IMR-90 (cell line): ENCODE results near the gene IQCM. TPM values are rescaled to one million over a fixed set of nuclear protein-coding genes. Genes with fewer than 3 reads are reported as not detected.

Experiments
- ATAC-seq: fragments of 200-7000 bp; cut with Tn5 transposase; 2 replicates; pipeline ENCODE4 v1.9.1; 2020; ENCODE audit warnings: low read depth, mild to moderate bottlenecking, moderate library complexity
- BruUV-seq: library from RNA; stranded (reverse); fragments of 400-500 nt; replicated peaks from 2 replicates; lab custom pipeline; 2021; lab: Mats Ljungman, UMichigan
- CTCF ChIA-PET: fragments of 300-600 bp; formaldehyde crosslinking; extraction: SDS; loops from one replicate; lab custom pipeline; 2021; ENCODE audit warnings: antibody characterized with exemption; lab: Yijun Ruan, JAX
- POLR2A ChIA-PET: fragments of 300-600 bp; sonication (Branson Sonifier 250); formaldehyde crosslinking; loops from one replicate; lab custom pipeline; 2022; ENCODE audit warnings: antibody characterized with exemption; ENCODE audit not compliant: unreplicated experiment; lab: Charles Lee
- DNase-seq: peaks from one replicate; pipeline ENCODE4 v3.0.0; 2013
- H2AFZ ChIP-seq: replicated peaks from 2 replicates; pipeline ENCODE3; 2013; ENCODE audit warnings: low read length, mild to moderate bottlenecking; ENCODE audit not compliant: poor library complexity
- H2AK5ac ChIP-seq: 2 replicates; pipeline ENCODE4 v1.6.1; 2013; ENCODE audit warnings: low read depth, low read length, inconsistent platforms
- H2AK9ac ChIP-seq: replicated peaks from 2 replicates; pipeline ENCODE3; 2013; ENCODE audit warnings: mild to moderate bottlenecking, low read depth, low read length, moderate library complexity; ENCODE audit not compliant: poor library complexity
- H2BK120ac ChIP-seq: 2 replicates; pipeline ENCODE4 v1.6.1; 2013; ENCODE audit warnings: low read depth, low read length, inconsistent platforms
- H2BK15ac ChIP-seq: 3 replicates; pipeline ENCODE4 v1.6.1; 2013; ENCODE audit warnings: low read depth, low read length, inconsistent platforms
- H2BK20ac ChIP-seq: 2 replicates; pipeline ENCODE4 v1.6.1; 2013; ENCODE audit warnings: low read depth, mild to moderate bottlenecking, inconsistent platforms, low read length, moderate library complexity
- H2BK5ac ChIP-seq: 2 replicates; pipeline ENCODE4 v1.6.1; 2013; ENCODE audit warnings: mild to moderate bottlenecking, low read depth, low read length, inconsistent platforms; ENCODE audit not compliant: poor library complexity, severe bottlenecking
- H3K14ac ChIP-seq: replicated peaks from 2 replicates; pipeline ENCODE4 v1.6.1; 2013; ENCODE audit warnings: low read depth, low read length, inconsistent platforms
- H3K18ac ChIP-seq: 2 replicates; pipeline ENCODE4 v1.6.1; 2013; ENCODE audit warnings: low read depth, low read length, control low read depth
- H3K23ac ChIP-seq: 2 replicates; pipeline ENCODE4 v1.6.1; 2013; ENCODE audit warnings: low read depth, low read length, inconsistent platforms
- H3K27ac ChIP-seq: 2 replicates; pipeline ENCODE4 v1.5.1; 2013; ENCODE audit warnings: mild to moderate bottlenecking, control low read depth, low read length; ENCODE audit not compliant: insufficient read depth
- H3K27me3 ChIP-seq: 2 replicates; pipeline ENCODE4 v1.6.1; 2013; ENCODE audit warnings: low read length; ENCODE audit not compliant: control insufficient read depth, insufficient read depth
- H3K36me3 ChIP-seq: 2 replicates; pipeline ENCODE4 v1.6.1; 2013; ENCODE audit warnings: low read length, mixed read lengths; ENCODE audit not compliant: control insufficient read depth, insufficient read depth
- H3K4ac ChIP-seq: 2 replicates; pipeline ENCODE4 v1.6.1; 2013; ENCODE audit warnings: low read depth, low read length, inconsistent platforms
- H3K4me1 ChIP-seq: 2 replicates; pipeline ENCODE4 v1.6.1; 2013; ENCODE audit warnings: low read length, mixed read lengths; ENCODE audit not compliant: control insufficient read depth, insufficient read depth
- H3K4me2 ChIP-seq: 2 replicates; pipeline ENCODE4 v1.6.1; 2013; ENCODE audit warnings: low read depth, mild to moderate bottlenecking, control low read depth, low read length, moderate library complexity
- H3K4me3 ChIP-seq: 2 replicates; pipeline ENCODE4 v1.5.1; 2013; ENCODE audit warnings: low read depth, mild to moderate bottlenecking, control low read depth, low read length, moderate library complexity; ENCODE audit not compliant: insufficient read depth
- H3K56ac ChIP-seq: 2 replicates; pipeline ENCODE4 v1.6.1; 2013; ENCODE audit warnings: low read length, inconsistent platforms; ENCODE audit not compliant: insufficient read depth; ENCODE audit errors: extremely low read depth
- H3K79me1 ChIP-seq, 2 experiments: 2 replicates each; pipeline ENCODE4 v1.6.1; 2013; ENCODE audit warnings: low read length in 2 of 2, inconsistent platforms in 1 of 2, low read depth in 1 of 2
- H3K9ac ChIP-seq: 2 replicates; pipeline ENCODE4 v1.6.1; 2013; ENCODE audit warnings: low read depth, low read length, control low read depth
- H3K9me1 ChIP-seq: 2 replicates; pipeline ENCODE4 v1.6.1; 2013; ENCODE audit warnings: low read length, inconsistent platforms; ENCODE audit not compliant: insufficient read depth
- H3K9me3 ChIP-seq: 2 replicates; pipeline ENCODE4 v1.6.1; 2013; ENCODE audit warnings: low read length; ENCODE audit not compliant: control insufficient read depth, insufficient read depth
- H4K20me1 ChIP-seq: 2 replicates; pipeline ENCODE4 v1.6.1; 2013; ENCODE audit warnings: low read length, inconsistent platforms; ENCODE audit not compliant: insufficient read depth
- H4K5ac ChIP-seq: 2 replicates; pipeline ENCODE4 v1.6.1; 2013; ENCODE audit warnings: mild to moderate bottlenecking, low read depth, low read length, control low read depth
- H4K8ac ChIP-seq, 2 experiments: 2 replicates each; pipeline ENCODE4 v1.6.1; 2013; ENCODE audit warnings: low read depth in 2 of 2, low read length in 2 of 2, control low read depth in 1 of 2, inconsistent platforms in 1 of 2
- H4K91ac ChIP-seq: 2 replicates; pipeline ENCODE4 v1.6.1; 2013; ENCODE audit warnings: low read depth, low read length, inconsistent platforms; ENCODE audit not compliant: insufficient read depth
- BHLHE40 ChIP-seq: fragments of 150-350 bp; IDR thresholded peaks from 2 replicates; pipeline ENCODE4 v1.6.1; 2016; ENCODE audit warnings: mild to moderate bottlenecking, low read depth, low read length
- CEBPB ChIP-seq: IDR thresholded peaks from 2 replicates; pipeline ENCODE4 v1.6.1; 2012; ENCODE audit warnings: low read depth, low read length, improper control_type of control experiment
- CTCF ChIP-seq: conservative IDR thresholded peaks from 2 replicates; pipeline ENCODE4 v1.5.1; 2012; ENCODE audit warnings: mild to moderate bottlenecking, low read depth, low read length, improper control_type of control experiment
- ELK1 ChIP-seq: fragments of 150-350 bp; IDR thresholded peaks from 2 replicates; pipeline ENCODE4 v1.6.1; 2016; ENCODE audit warnings: low read depth, mild to moderate bottlenecking, low read length, moderate library complexity, borderline replicate concordance
- MAFK ChIP-seq: IDR thresholded peaks from 2 replicates; pipeline ENCODE4 v1.6.1; 2012; ENCODE audit warnings: low read depth, low read length, improper control_type of control experiment
- MAZ ChIP-seq: IDR thresholded peaks from 2 replicates; pipeline ENCODE4 v1.6.1; 2012; ENCODE audit warnings: low read depth, mild to moderate bottlenecking, low read length, improper control_type of control experiment, moderate library complexity, borderline replicate concordance
- MXI1 ChIP-seq: IDR thresholded peaks from 2 replicates; pipeline ENCODE4 v1.6.1; 2012; ENCODE audit warnings: low read depth, mild to moderate bottlenecking, low read length, moderate library complexity, borderline replicate concordance
- NFE2L2 ChIP-seq: fragments of 150-350 bp; IDR thresholded peaks from 2 replicates; pipeline ENCODE4 v1.6.1; 2016; ENCODE audit warnings: low read depth, mild to moderate bottlenecking, low read length
- POLR2A ChIP-seq: IDR thresholded peaks from 2 replicates; pipeline ENCODE4 v1.6.1; 2012; ENCODE audit warnings: mild to moderate bottlenecking, low read depth, low read length
- RAD21 ChIP-seq: IDR thresholded peaks from 2 replicates; pipeline ENCODE4 v1.6.1; 2012; ENCODE audit warnings: low read length, improper control_type of control experiment
- RCOR1 ChIP-seq: IDR thresholded peaks from 2 replicates; pipeline ENCODE4 v1.6.1; 2012; ENCODE audit warnings: mild to moderate bottlenecking, low read length, improper control_type of control experiment; ENCODE audit not compliant: insufficient replicate concordance
- RFX5 ChIP-seq: IDR thresholded peaks from 2 replicates; pipeline ENCODE4 v1.8.0; 2012; ENCODE audit warnings: low read depth, mild to moderate bottlenecking, low read length, moderate library complexity
- SMC3 ChIP-seq: fragments of 150-350 bp; IDR thresholded peaks from 2 replicates; pipeline ENCODE4 v1.6.1; 2016; ENCODE audit warnings: low read depth, mild to moderate bottlenecking, antibody characterized with exemption, low read length, moderate library complexity
- dilution Hi-C: fragments of 300-500 bp; cut with HindIII; formaldehyde crosslinking; loops from one replicate; pipeline ENCODE4 v1.14.3; 2018; ENCODE audit warnings: low sequenced_read_pairs; ENCODE audit not compliant: unreplicated experiment
- in situ Hi-C: fragments of 300-500 bp; cut with MboI; formaldehyde crosslinking; loops from 3 replicates; pipeline ENCODE4 v1.14.3; 2019; ENCODE audit warnings: low sequenced_read_pairs, inconsistent platforms, mixed read lengths
- intact Hi-C: fragments of 100-400 bp; cut with micrococcal nuclease; formaldehyde crosslinking; loops from 2 replicates; pipeline ENCODE4 v1.10.0; 2022
- polyA plus RNA-seq, 3 experiments: library from polyadenylated mRNA; depleted of rRNA; stranded (reverse); fragments of >200 nt; gene quantifications; 2 replicates each; pipeline ENCODE4 v1.2.3, GENCODE V29; 2012; ENCODE audit warnings: low replicate concordance in 1 of 3
- total RNA-seq: library from RNA; depleted of rRNA; stranded (reverse); fragments of >200 nt; gene quantifications from 2 replicates; pipeline ENCODE4 v1.2.3, GENCODE V29; 2012

IQCM gene
- total and polyA plus RNA-seq, 2 of the 4 experiments (the other 2 are of a cell fraction) = not detected

- Histone ChIP-seq H3K18ac (no peak overlapping the region), H3K14ac (no peak overlapping the region), H3K4me3 (no peak overlapping the region), H4K91ac (no peak overlapping the region), H4K8ac (no peak overlapping the region), H3K4ac (no peak overlapping the region), H3K4me1 (no peaks in the 10 kb centered on the region), H2AK5ac (no peak overlapping the region), H4K5ac (no peak overlapping the region), H3K79me1 (no peaks in the 10 kb centered on the region), H2BK5ac (no peak overlapping the region), H3K36me3 (no peaks in the 10 kb centered on the region), H3K4me2 (no peak overlapping the region), H3K56ac (no peak overlapping the region), H3K9me1 (no peaks in the 10 kb centered on the region), H3K9me3 (no peaks in the 10 kb centered on the region), H2BK20ac (no peak overlapping the region), H2BK15ac (no peak overlapping the region), H4K20me1 (no peaks in the 10 kb centered on the region), H3K9ac (no peak overlapping the region), H2AK9ac (no peak overlapping the region), H3K27ac (no peak overlapping the region), H3K27me3 (no peaks in the 10 kb centered on the region), H2BK120ac (no peak overlapping the region), H2AFZ (no peak overlapping the region), H3K23ac (no peak overlapping the region)
- intact Hi-C loops = no loop called here
- no peak for ATAC-seq
- ChIA-PET CTCF (no interaction called here), POLR2A (no interaction called here)
- TF ChIP-seq RAD21 = no peak
- no peak for TF ChIP-seq NFE2L2
- TF ChIP-seq RCOR1 = no peak
- TF ChIP-seq MAZ = no peak
- no peak for TF ChIP-seq MXI1
- no peak for TF ChIP-seq MAFK
- no peak for TF ChIP-seq RFX5
- TF ChIP-seq POLR2A = no peak
- no peak for TF ChIP-seq CTCF
- no peak for TF ChIP-seq ELK1
- no peak for TF ChIP-seq SMC3
- TF ChIP-seq CEBPB = no peak
- TF ChIP-seq BHLHE40 = no peak
- DNase-seq = no peak
- in situ Hi-C loops = no loop called here
- no TSS peak for BruUV-seq
- dilution Hi-C loops = no loop called here
These were observed 297.2 kb downstream of the IQCM start for GRCh38 chr4:149518471-149518870.
